Measurements from ENCODE around the gene ATF7.

Gene ATF7

DNA sequence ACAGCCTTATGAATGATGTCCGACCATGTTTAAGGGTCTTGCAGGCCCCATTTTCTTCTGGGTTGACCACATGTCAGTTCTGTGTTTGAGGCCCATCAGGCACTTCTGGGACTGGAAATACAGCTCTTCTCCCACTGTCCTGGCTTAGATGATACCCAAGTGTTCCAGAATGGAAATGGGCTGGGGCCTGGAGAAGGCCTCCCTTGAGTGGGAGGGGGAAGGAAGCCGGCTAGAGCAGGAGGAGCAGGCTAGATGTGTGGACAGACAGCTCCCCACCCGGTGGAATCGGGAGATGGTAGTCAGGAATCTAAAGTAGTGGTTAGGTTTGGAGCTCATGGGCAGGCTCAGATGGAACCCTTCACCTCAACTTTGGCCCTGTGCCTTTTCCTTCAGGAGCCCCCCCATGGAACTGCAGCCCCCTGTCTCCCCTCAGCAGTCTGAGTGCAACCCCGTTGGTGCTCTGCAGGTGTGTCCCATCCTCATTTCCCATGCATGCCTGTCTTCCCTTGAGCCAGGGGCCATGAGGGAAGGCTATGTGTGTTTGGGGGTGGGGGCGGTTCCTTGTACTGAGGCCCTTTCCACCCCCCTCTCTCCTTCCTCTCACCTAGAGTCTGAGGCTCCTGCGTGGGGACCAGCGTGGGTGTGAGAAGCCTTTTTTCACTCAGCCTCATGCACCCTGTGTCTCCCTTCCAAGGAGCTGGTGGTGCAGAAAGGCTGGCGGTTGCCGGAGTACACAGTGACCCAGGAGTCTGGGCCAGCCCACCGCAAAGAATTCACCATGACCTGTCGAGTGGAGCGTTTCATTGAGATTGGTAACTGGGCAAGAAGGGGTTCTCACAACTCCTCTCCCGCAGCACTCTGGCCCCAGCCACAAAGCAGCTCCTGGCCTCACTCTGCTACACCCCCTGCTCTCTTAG lies 121.9 kb downstream of the ATF7 start:
- Histone ChIP-seq H3K27ac (ENCODE audit: low read length) (no peak overlapping the region), H3K4me1 (ENCODE audit: insufficient read depth, low read length) (peaks cover 40% of the 10 kb centered on the region), H4K20me1 (ENCODE audit: insufficient read depth, low read length) (no peaks in the 10 kb centered on the region), H3K4me3 (ENCODE audit: low read depth in 1 of 2, low read length in 2 of 2) (no peak overlapping the region), H3K9ac (ENCODE audit: low read depth, low read length) (no peak overlapping the region; the same call in 1 of the 2 replicates), H3K4me2 (ENCODE audit: insufficient read depth, low read length) (no peak overlapping the region), H3K36me3 (ENCODE audit: insufficient read depth, low read length) (peaks cover 44% of the 10 kb centered on the region), H3K27me3 (ENCODE audit: insufficient read depth, low read length, poor library complexity) (no peaks in the 10 kb centered on the region), H3K9me3 (ENCODE audit: insufficient read depth, low read length, severe bottlenecking) (no peaks in the 10 kb centered on the region), H2AFZ (ENCODE audit: low read depth, low read length) (no peak overlapping the region), H3K79me2 (ENCODE audit: insufficient read depth, low read length) (peaks cover 22% of the 10 kb centered on the region)
- no peak for ATAC-seq (ENCODE audit: insufficient read depth, low read depth)
- DNase-seq = peak; percentile 4
- TF ChIP-seq, protein P1, sequence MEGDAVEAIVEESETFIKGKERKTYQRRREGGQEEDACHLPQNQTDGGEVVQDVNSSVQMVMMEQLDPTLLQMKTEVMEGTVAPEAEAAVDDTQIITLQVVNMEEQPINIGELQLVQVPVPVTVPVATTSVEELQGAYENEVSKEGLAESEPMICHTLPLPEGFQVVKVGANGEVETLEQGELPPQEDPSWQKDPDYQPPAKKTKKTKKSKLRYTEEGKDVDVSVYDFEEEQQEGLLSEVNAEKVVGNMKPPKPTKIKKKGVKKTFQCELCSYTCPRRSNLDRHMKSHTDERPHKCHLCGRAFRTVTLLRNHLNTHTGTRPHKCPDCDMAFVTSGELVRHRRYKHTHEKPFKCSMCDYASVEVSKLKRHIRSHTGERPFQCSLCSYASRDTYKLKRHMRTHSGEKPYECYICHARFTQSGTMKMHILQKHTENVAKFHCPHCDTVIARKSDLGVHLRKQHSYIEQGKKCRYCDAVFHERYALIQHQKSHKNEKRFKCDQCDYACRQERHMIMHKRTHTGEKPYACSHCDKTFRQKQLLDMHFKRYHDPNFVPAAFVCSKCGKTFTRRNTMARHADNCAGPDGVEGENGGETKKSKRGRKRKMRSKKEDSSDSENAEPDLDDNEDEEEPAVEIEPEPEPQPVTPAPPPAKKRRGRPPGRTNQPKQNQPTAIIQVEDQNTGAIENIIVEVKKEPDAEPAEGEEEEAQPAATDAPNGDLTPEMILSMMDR (IDR thresholded peaks at IDR 0.05; ENCODE audit: borderline replicate concordance, extremely low read depth, low read length, poor library complexity, severe bottlenecking) = no peak
- TF ChIP-seq EZH2 (IDR thresholded peaks at IDR 0.05; ENCODE audit: borderline replicate concordance, low read depth, low read length, severe bottlenecking) = no peak

DNA sequence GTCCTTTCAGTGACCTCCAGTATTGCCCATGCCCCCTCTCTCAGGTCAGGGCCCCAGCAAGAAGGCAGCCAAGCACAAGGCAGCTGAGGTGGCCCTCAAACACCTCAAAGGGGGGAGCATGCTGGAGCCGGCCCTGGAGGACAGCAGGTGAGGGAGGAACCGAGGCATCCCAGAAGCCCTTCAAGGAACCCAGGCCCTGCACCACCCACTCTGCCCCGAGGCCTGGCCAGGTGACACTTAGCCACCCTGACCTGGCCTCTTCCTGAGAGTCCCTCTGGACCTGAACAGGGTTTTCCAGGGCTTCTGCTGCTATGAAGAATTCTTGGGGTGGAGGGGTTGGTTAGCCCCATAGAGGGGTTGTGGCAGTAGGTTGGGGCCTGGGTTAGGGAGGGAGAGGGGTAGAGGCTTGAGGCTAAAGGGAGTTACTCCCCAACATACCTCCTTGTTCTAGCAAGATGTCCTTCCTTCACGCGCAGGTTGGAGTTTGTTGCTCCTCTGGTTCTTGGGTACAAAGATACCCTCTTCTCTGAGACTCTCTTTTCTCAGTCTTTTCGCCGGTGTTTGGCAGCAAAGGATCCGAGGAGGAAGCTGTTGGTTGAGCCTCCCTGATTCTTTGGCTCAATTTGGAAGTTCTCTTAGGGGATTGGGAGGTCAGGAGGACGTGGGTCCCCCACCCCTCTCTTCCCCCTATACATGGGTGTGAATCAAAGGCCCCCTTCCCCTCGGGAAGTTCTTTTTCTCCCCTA lies 123.0 kb downstream of the ATF7 start:
- no peak for ATAC-seq (ENCODE audit: insufficient read depth, low read depth)
- DNase-seq = no peak
- Histone ChIP-seq H3K9me3 (ENCODE audit: insufficient read depth, low read length, severe bottlenecking) (no peaks in the 10 kb centered on the region), H4K20me1 (ENCODE audit: insufficient read depth, low read length) (no peaks in the 10 kb centered on the region), H3K4me3 (ENCODE audit: low read depth in 1 of 2, low read length in 2 of 2) (no peak overlapping the region), H3K4me1 (ENCODE audit: insufficient read depth, low read length) (peaks cover 44% of the 10 kb centered on the region), H3K9ac (ENCODE audit: low read depth, low read length) (0 out of 2 replicates have a peak overlapping the region, but pooled peaks have one; percentile 7), H3K27ac (ENCODE audit: low read length) (0 out of 2 replicates have a peak overlapping the region, but pooled peaks have one; percentile 11), H3K36me3 (ENCODE audit: insufficient read depth, low read length) (peaks cover 44% of the 10 kb centered on the region), H3K79me2 (ENCODE audit: insufficient read depth, low read length) (peaks cover 22% of the 10 kb centered on the region), H3K4me2 (ENCODE audit: insufficient read depth, low read length) (peak overlapping the region; percentile 76; the same call in 1 of the 2 replicates), H2AFZ (ENCODE audit: low read depth, low read length) (no peak overlapping the region), H3K27me3 (ENCODE audit: insufficient read depth, low read length, poor library complexity) (no peaks in the 10 kb centered on the region)
- TF ChIP-seq EZH2 (IDR thresholded peaks at IDR 0.05; ENCODE audit: borderline replicate concordance, low read depth, low read length, severe bottlenecking) = no peak
- TF ChIP-seq, protein P1 (IDR thresholded peaks at IDR 0.05; ENCODE audit: borderline replicate concordance, extremely low read depth, low read length, poor library complexity, severe bottlenecking) = no peak

DNA sequence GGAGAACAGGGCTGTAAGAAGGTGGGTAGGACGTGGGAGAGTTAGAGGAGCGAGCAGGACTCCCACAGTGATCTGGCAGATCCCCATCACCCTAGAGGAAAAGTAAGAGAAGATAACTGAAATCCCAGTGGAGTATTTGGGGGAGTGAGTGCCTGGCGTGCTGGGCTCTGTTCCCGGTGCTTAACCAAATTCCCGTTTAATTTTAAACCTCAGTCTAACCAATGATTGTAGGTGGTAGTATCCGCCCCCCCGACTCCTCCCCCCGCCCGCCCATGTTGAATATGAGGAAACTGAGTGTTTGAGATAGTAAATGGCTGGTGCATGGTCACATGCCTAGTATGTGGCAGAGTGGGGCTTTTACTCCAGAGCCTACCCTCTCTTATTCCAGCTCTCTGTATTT lies 123.9 kb downstream of the ATF7 start:
- Histone ChIP-seq H3K9ac (ENCODE audit: low read depth, low read length) (peak overlapping the region; percentile 71), H3K36me3 (ENCODE audit: insufficient read depth, low read length) (peaks cover 44% of the 10 kb centered on the region)
- TF ChIP-seq EZH2 (IDR thresholded peaks at IDR 0.05; ENCODE audit: borderline replicate concordance, low read depth, low read length, severe bottlenecking) = no peak
- TF ChIP-seq, protein P1 (IDR thresholded peaks at IDR 0.05; ENCODE audit: borderline replicate concordance, extremely low read depth, low read length, poor library complexity, severe bottlenecking) = no peak

More for the DNA sequence above, 123.9 kb downstream of the ATF7 start:
- H3K27me3 ChIP-seq (ENCODE audit: insufficient read depth, low read length, poor library complexity) = no peaks in the 10 kb centered on the region
- no peaks in the 10 kb centered on the region for H4K20me1 ChIP-seq (ENCODE audit: insufficient read depth, low read length)
- H3K9me3 ChIP-seq (ENCODE audit: insufficient read depth, low read length, severe bottlenecking) = no peaks in the 10 kb centered on the region
- H3K27ac ChIP-seq (ENCODE audit: low read length) = peak overlapping the region; percentile 95
- H2AFZ ChIP-seq (ENCODE audit: low read depth, low read length) = no peak overlapping the region
- no peak for ATAC-seq (ENCODE audit: insufficient read depth, low read depth)
- H3K4me3 ChIP-seq (ENCODE audit: low read depth in 1 of 2, low read length in 2 of 2) = peak overlapping the region; percentile 36 to 68; a peak in 3 of 4 replicates
- DNase-seq = no peak
- peak overlapping the region; percentile 76 for H3K4me2 ChIP-seq (ENCODE audit: insufficient read depth, low read length)
- peaks cover 22% of the 10 kb centered on the region for H3K79me2 ChIP-seq (ENCODE audit: insufficient read depth, low read length)
- peaks cover 50% of the 10 kb centered on the region for H3K4me1 ChIP-seq (ENCODE audit: insufficient read depth, low read length)

Data from DND-41 (cell line).